GM12891 (cell line): ENCODE data around the gene COX8A.

Source experiments
- DNase-seq: peaks from one replicate; pipeline ENCODE4 v3.0.0; 2011; ENCODE audit warnings: low spot score; ENCODE audit not compliant: insufficient read length
- FAIRE-seq: peaks from 2 replicates; lab custom pipeline; 2011; peaks lifted over from hg19 to GRCh38; lab: Jason Lieb, UNC
- PAX5 ChIP-seq: IDR thresholded peaks from 2 replicates; pipeline ENCODE4 v1.6.1; 2011; ENCODE audit warnings: low read length, moderate library complexity, mild to moderate bottlenecking; ENCODE audit not compliant: insufficient read depth, severe bottlenecking
- POLR2A ChIP-seq: IDR thresholded peaks from 2 replicates; pipeline ENCODE4 v1.6.1; 2011; ENCODE audit warnings: low read depth, low read length, control low read depth
- POLR2AphosphoS5 ChIP-seq: IDR thresholded peaks from 2 replicates; pipeline ENCODE4 v1.6.1; 2011; ENCODE audit warnings: low read depth, low read length, control low read depth
- POU2F2 ChIP-seq: IDR thresholded peaks from 2 replicates; pipeline ENCODE4 v1.6.1; 2011; ENCODE audit warnings: low read depth, mild to moderate bottlenecking, control low read depth, low read length, moderate library complexity
- SPI1 ChIP-seq: IDR thresholded peaks from 2 replicates; pipeline ENCODE4 v1.6.1; 2011; ENCODE audit warnings: low read depth, low read length, control low read depth
- TAF1 ChIP-seq: IDR thresholded peaks from 2 replicates; pipeline ENCODE4 v1.6.1; 2011; ENCODE audit warnings: low read depth, low read length, control low read depth

Gene COX8A

GRCh38 chr11:63993100-63993499 lies 18.7 kb downstream of the COX8A start:
- FAIRE-seq = no peak
- TF ChIP-seq PAX5 = no peak
- DNase-seq = no peak

- no peak for TF ChIP-seq TAF1
- no peak for TF ChIP-seq POLR2AphosphoS5
- TF ChIP-seq SPI1 = no peak
- TF ChIP-seq POLR2A = no peak
- TF ChIP-seq POU2F2 = no peak
- no peak for TF ChIP-seq PAX5
- FAIRE-seq = no peak
- DNase-seq = no peak
Observed at GRCh38 chr11:63993993-63994392, 19.6 kb downstream of the COX8A start.

GRCh38 chr11:63996512-63996911 lies 22.1 kb downstream of the COX8A start:
- TF ChIP-seq TAF1 = no peak
- no peak for TF ChIP-seq POLR2A
- TF ChIP-seq SPI1 = no peak
- TF ChIP-seq POU2F2 = no peak
- TF ChIP-seq POLR2AphosphoS5 = no peak; the same call in 1 of the 2 replicates
- no peak for TF ChIP-seq PAX5
- DNase-seq (no peak), FAIRE-seq (no peak)

- FAIRE-seq (no peak), DNase-seq (no peak)
- no peak for TF ChIP-seq POU2F2
- no peak for TF ChIP-seq TAF1
Observed at GRCh38 chr11:63997104-63997700, 22.8 kb downstream of the COX8A start.

- FAIRE-seq (no peak), DNase-seq (no peak)
Observed at GRCh38 chr11:63997801-63998337, 23.4 kb downstream of the COX8A start.

GRCh38 chr11:63998558-63999348 lies 24.3 kb downstream of the COX8A start:
- TF ChIP-seq POLR2AphosphoS5 = peak; percentile 17; the same call in 1 of the 2 replicates
- TF ChIP-seq TAF1 = no peak
- DNase-seq (no peak), FAIRE-seq (no peak)

More at GRCh38 chr11:63997801-63998337, 23.4 kb downstream of the COX8A start:
- TF ChIP-seq POLR2A (no peak), POLR2AphosphoS5 (no peak)

GRCh38 chr11:63999349-64000025 lies 25.1 kb downstream of the COX8A start:
- TF ChIP-seq POLR2AphosphoS5 = no peak
- no peak for TF ChIP-seq SPI1
- no peak for TF ChIP-seq POLR2A
- TF ChIP-seq TAF1 = no peak
- no peak for TF ChIP-seq PAX5
- DNase-seq (peak; percentile 86), FAIRE-seq (peak; percentile 75)

GRCh38 chr11:64000026-64000739 lies 25.8 kb downstream of the COX8A start:
- TF ChIP-seq POU2F2 = no peak
- no peak for TF ChIP-seq PAX5
- TF ChIP-seq POLR2A = no peak
- no peak for TF ChIP-seq TAF1
- TF ChIP-seq SPI1 = no peak
- no peak; the same call in 1 of the 2 replicates for TF ChIP-seq POLR2AphosphoS5
- FAIRE-seq = peak; percentile 77
- DNase-seq = peak; percentile 97

- DNase-seq (no peak), FAIRE-seq (no peak)
- TF ChIP-seq POLR2A (no peak), PAX5 (no peak), SPI1 (no peak), POLR2AphosphoS5 (no peak), POU2F2 (no peak), TAF1 (no peak)
Observed at GRCh38 chr11:64000740-64001483, 26.5 kb downstream of the COX8A start.
